GM19193 (cell line): ENCODE results near the gene ATG7.

Source experiments
- POLR2A ChIP-seq: IDR thresholded peaks from 4 replicates; pipeline ENCODE4 v1.6.1; 2011; ENCODE audit not compliant: insufficient read depth, insufficient read length; ENCODE audit errors: extremely low read depth

The ATG7 gene

GRCh38 chr3:11542551-11542950 is 270.4 kb downstream of the ATG7 start:
- TF ChIP-seq POLR2A: no peak

- no peak for TF ChIP-seq POLR2A
Measured at GRCh38 chr3:11543141-11543947, 271.1 kb downstream of the ATG7 start.

GRCh38 chr3:11543948-11544387 is 271.8 kb downstream of the ATG7 start:
- no peak for TF ChIP-seq POLR2A

- TF ChIP-seq POLR2A: no peak
Measured at GRCh38 chr3:11544412-11545181, 272.4 kb downstream of the ATG7 start.

DNA sequence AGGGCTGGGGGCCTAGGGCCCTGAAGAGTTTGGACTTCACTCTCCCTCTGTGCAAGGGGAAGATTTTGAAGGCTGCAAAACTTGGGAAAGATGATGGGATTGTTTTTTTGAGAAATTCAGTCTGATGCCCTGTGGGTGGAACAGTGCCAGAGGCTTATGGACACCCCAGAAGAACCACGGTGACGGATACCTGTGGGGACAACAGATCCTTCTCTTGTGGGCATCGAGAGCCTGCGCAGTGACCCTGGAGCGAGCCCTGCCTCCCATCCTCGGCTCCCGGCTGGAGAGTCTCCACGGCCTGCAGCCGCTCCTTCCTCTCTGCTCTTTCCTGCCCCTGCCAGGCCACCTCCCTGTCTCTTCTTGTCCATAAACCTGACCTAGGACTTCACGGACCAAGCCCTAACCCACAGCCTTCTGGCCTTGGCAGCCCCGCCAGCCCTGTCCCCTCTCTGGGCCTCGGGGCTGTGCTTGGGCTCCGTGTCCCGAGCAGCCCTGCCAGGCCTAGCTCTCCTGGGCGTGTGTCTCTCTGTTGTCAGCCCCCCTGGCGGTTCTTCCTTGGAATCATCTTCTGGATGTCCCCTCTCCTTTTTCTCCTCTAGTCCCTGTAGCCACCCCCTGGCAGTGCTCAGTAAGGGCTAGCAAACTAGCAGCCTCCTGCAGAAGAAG is 273.1 kb downstream of the ATG7 start:
- TF ChIP-seq POLR2A: no peak

GRCh38 chr3:11546657-11547302 is 274.6 kb downstream of the ATG7 start:
- no peak for TF ChIP-seq POLR2A

DNA sequence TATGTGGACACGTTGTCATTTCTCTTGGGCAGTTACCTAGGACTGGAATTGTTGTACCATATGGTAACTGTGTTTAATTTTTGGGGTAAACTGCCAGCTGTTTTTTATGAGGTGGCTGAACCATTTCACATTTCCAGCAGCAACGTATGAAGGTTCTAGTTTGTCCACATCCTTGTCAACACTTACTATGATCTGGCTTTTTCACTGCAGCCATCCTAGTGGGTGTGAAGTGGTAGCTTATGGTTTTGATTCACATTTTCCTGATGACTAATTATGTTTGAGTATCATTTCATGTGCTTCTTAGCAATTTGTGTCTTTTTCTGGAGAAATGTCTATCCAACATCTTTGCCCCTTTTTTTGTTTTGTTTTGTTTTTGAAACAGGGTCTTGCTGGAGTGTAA is 275.3 kb downstream of the ATG7 start:
- no peak for TF ChIP-seq POLR2A

DNA sequence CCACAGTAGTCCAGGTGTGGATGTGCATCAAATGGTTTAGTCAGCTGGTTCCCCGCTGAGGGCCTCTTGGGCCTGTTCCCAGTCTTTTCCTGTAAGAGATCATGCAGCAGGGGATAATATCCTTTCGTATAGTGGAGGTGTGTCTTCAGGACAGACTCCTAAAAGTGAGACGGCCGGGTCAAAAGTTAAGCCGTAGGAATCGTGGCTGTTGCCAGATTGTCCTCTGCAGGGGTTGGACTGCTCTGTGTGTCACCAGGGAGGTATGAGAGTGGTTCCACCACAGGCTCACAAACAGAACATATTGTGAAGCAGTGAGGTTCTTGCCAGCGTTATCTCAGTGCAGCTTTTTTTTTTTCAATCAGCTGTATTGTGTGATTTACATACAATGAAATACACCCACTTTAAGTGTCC is 276.5 kb downstream of the ATG7 start:
- TF ChIP-seq POLR2A: no peak

GRCh38 chr3:11549580-11550140 is 277.5 kb downstream of the ATG7 start:
- TF ChIP-seq POLR2A: no peak

- TF ChIP-seq POLR2A: no peak
Measured at GRCh38 chr3:11551036-11551435, 278.8 kb downstream of the ATG7 start.

DNA sequence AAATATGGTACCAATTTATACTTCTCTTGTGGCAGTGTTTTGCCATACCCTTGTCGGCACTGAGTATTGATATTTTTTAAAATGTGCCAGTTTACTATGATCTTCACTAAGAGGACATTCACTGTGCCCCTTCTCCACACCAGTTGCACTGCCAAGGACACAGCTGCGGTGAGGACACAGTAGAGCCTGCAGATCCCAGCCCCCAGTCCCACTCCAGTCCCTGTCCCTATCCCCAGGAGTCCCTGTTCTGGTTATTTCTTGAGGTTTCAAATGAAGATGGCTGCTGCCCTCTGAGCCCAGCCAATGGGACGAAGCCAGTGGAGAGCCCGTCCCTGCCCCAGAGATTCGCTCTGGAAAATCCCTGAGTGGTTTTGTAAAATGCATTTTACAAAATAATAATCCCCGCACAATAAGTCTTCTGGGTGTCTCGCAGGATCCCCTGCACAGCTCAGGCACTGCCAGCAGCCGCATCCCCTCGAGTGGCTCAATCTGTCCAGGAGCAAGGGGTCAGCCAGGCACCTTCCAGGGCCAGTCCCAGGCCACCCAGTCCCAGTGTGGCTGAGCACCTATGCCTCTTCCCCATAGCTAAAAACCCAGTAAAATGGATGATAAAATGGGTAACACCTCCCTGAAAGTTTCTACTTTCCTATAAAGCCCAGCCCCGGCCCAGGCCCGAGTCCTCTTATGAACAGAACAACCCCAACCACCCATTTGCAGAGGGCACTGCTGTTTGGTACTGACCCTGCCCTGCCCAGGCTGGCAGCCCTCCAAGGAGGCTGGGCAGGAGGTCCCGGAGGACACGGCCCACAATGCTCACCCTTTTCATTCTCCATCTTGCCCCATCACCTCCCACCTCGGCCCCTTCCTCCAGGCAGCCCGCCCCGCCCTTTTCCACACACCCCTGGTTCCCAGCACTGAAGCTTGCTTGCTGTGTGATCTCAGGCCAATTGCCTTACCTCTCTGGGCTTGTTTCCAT is 280.4 kb downstream of the ATG7 start:
- no peak for TF ChIP-seq POLR2A

- TF ChIP-seq POLR2A: no peak
Measured at GRCh38 chr3:11553436-11554235, 281.4 kb downstream of the ATG7 start.

DNA sequence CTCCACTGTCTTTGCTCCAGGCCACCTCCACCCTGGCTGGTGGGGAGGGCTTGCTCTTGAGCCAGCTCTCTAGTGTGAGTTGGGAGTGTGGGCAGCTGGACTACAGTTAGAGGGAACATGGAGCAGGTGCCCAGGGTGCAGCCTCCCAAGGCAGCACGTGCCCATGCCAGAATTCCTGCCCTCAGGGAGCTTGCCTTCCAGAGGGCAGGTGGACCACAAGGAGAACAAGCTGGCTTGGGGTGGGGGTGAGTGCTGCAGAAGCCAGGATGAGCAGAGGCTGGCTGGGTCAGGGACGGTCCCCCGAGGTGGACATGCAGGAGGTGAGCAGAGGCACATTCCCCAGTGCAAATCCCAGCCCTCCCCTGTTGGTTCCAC is 282.0 kb downstream of the ATG7 start:
- TF ChIP-seq POLR2A: no peak
